CD4-positive, alpha-beta T cell treated with Interleukin-4 for 1 hour (primary cell): ENCODE results near the gene CNPY4.
A peak's percentile ranks its signal among the peaks of the same experiment; 100 is the strongest.
"Not testable (repeated sequence)": the region's sequence is repeated elsewhere in the genome, so short reads cannot be mapped to it uniquely, and the experiment has no call there.

Experiments
- DNase-seq, 2 donors: peaks; one replicate each; pipeline ENCODE4 v3.0.0-alpha.2; 2020 to 2022

Gene CNPY4

GRCh38 chr7:100119970-100120732, 717 bp downstream of the CNPY4 start:
- DNase-seq, result peak; percentile 69 to 80

- DNase-seq, result no peak
Measured at GRCh38 chr7:100120733-100121036, 1.3 kb downstream of the CNPY4 start.

- DNase-seq, result no peak
Measured at GRCh38 chr7:100122067-100122466, 2.6 kb downstream of the CNPY4 start.

GRCh38 chr7:100122568-100122967, 3.1 kb downstream of the CNPY4 start:
- DNase-seq, result no peak

GRCh38 chr7:100124301-100125230, 5.1 kb downstream of the CNPY4 start:
- DNase-seq, result no peak

- no peak for DNase-seq
Measured at GRCh38 chr7:100126239-100126930, 7.0 kb downstream of the CNPY4 start.

- DNase-seq, result peak; percentile 89 to 95
Measured at GRCh38 chr7:100126931-100127865, 7.8 kb downstream of the CNPY4 start, which contains the start of gene MBLAC1. TSS of gene MBLAC1 (plus strand) at chr7:100126967. CDS start at chr7:100127396, 429 bp downstream.

GRCh38 chr7:100127866-100128636, 8.6 kb downstream of the CNPY4 start:
- DNase-seq, result peak in 1 of 2 donors; percentile 25

GRCh38 chr7:100128637-100128963, 9.2 kb downstream of the CNPY4 start:
- no peak for DNase-seq

- not testable (repeated sequence) for DNase-seq
Measured at GRCh38 chr7:100130220-100130607, 10.8 kb downstream of the CNPY4 start.

- DNase-seq, result peak; percentile 83 to 84
Measured at GRCh38 chr7:100130608-100131453, 11.4 kb downstream of the CNPY4 start.

- DNase-seq, result no peak
Measured at GRCh38 chr7:100132126-100132525, 12.7 kb downstream of the CNPY4 start.

- DNase-seq, result peak; percentile 77
Measured at GRCh38 chr7:100132697-100133151, 13.3 kb downstream of the CNPY4 start.

GRCh38 chr7:100137851-100138760, 18.7 kb downstream of the CNPY4 start:
- DNase-seq, result no peak

GRCh38 chr7:100141555-100141949, 22.1 kb downstream of the CNPY4 start:
- DNase-seq, result no peak

GRCh38 chr7:100142461-100142860, 23.0 kb downstream of the CNPY4 start:
- no peak for DNase-seq

GRCh38 chr7:100146350-100146749, 26.9 kb downstream of the CNPY4 start:
- not testable (repeated sequence) for DNase-seq

GRCh38 chr7:100147278-100147677, 27.8 kb downstream of the CNPY4 start:
- no peak for DNase-seq

- DNase-seq, result no peak
Measured at GRCh38 chr7:100148225-100148558, 28.8 kb downstream of the CNPY4 start.
